ENCODE results near the gene ITPR3. TPM values are rescaled to one million over a fixed set of nuclear protein-coding genes. Genes with fewer than 3 reads are reported as not detected.

ITPR3 gene
- total RNA-seq, 1 experiment from 2014 or later = 110 TPM

GRCh38 chr6:33684428-33684896 lies 63.3 kb downstream of the ITPR3 start:
- no peak for DNase-seq (ENCODE audit: low spot score)

GRCh38 chr6:33684983-33685382 lies 63.9 kb downstream of the ITPR3 start:
- DNase-seq (ENCODE audit: low spot score) = no peak

- no peak for DNase-seq (ENCODE audit: low spot score)
Observed at GRCh38 chr6:33685411-33686224, 64.5 kb downstream of the ITPR3 start.

- no peak for DNase-seq (ENCODE audit: low spot score)
Observed at GRCh38 chr6:33686225-33686924, 65.3 kb downstream of the ITPR3 start.

- no peak for DNase-seq (ENCODE audit: low spot score)
Observed at GRCh38 chr6:33686981-33687975, 66.2 kb downstream of the ITPR3 start.

GRCh38 chr6:33688006-33688405 lies 66.9 kb downstream of the ITPR3 start:
- DNase-seq (ENCODE audit: low spot score) = no peak

GRCh38 chr6:33688451-33689147 lies 67.5 kb downstream of the ITPR3 start:
- DNase-seq (ENCODE audit: low spot score) = no peak

GRCh38 chr6:33689148-33689494 lies 68.0 kb downstream of the ITPR3 start:
- DNase-seq (ENCODE audit: low spot score) = no peak

- DNase-seq (ENCODE audit: low spot score) = no peak
Observed at GRCh38 chr6:33689879-33690278, 68.8 kb downstream of the ITPR3 start.

GRCh38 chr6:33690766-33691165 lies 69.6 kb downstream of the ITPR3 start:
- DNase-seq (ENCODE audit: low spot score) = no peak

GRCh38 chr6:33691456-33692077 lies 70.4 kb downstream of the ITPR3 start:
- no peak for DNase-seq (ENCODE audit: low spot score)

- no peak for DNase-seq (ENCODE audit: low spot score)
Observed at GRCh38 chr6:33692078-33692759, 71.1 kb downstream of the ITPR3 start.

GRCh38 chr6:33692760-33693158 lies 71.6 kb downstream of the ITPR3 start:
- DNase-seq (ENCODE audit: low spot score) = no peak

GRCh38 chr6:33693186-33694105 lies 72.3 kb downstream of the ITPR3 start:
- no peak for DNase-seq (ENCODE audit: low spot score)

GRCh38 chr6:33694401-33694931 lies 73.3 kb downstream of the ITPR3 start:
- DNase-seq (ENCODE audit: low spot score) = no peak

GRCh38 chr6:33694977-33695376 lies 73.9 kb downstream of the ITPR3 start:
- DNase-seq (ENCODE audit: low spot score) = no peak

- DNase-seq (ENCODE audit: low spot score) = no peak
Observed at GRCh38 chr6:33695451-33695887, 74.3 kb downstream of the ITPR3 start.

- DNase-seq (ENCODE audit: low spot score) = no peak
Observed at GRCh38 chr6:33696076-33696475, 75.0 kb downstream of the ITPR3 start.

Measured in HT-29 (cell line).